Stimulated activated CD4-positive, alpha-beta T cell treated with anti-CD3 and anti-CD28 coated beads, Interleukin-4, amount 100 ng/mL, for 48 hours (primary cell): ENCODE measurements around the gene CDH8.
"Not testable (repeated sequence)": the region's sequence is repeated elsewhere in the genome, so short reads cannot be mapped to it uniquely, and the experiment has no call there.

Experiments used
- DNase-seq, 2 donors: peaks; one replicate each; pipeline ENCODE4 v3.0.0-alpha.2; 2020; ENCODE audit warnings: low read depth in 2 of 2

Gene CDH8

GRCh38 chr16:61936522-61936921, 99.7 kb downstream of the CDH8 start:
- DNase-seq: no peak

DNA sequence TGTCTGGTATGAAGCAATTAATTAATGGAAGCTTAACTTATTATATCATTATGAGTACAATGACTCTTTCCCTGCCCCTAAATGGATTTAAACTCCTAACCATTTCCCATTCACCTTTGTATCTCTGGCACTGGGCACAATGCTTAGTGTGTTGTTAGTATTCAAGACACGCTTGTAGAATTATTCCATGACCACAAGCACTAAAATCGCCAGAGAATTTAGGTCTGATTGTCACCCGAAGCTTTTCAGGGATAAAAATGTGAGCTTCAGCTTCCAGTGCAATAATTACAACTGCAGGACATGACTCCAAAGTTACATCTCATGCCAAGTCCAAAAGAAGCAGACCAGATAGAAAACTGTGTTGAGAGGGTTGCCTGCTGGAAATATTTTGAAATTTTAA, 101.6 kb downstream of the CDH8 start:
- DNase-seq: no peak

DNA sequence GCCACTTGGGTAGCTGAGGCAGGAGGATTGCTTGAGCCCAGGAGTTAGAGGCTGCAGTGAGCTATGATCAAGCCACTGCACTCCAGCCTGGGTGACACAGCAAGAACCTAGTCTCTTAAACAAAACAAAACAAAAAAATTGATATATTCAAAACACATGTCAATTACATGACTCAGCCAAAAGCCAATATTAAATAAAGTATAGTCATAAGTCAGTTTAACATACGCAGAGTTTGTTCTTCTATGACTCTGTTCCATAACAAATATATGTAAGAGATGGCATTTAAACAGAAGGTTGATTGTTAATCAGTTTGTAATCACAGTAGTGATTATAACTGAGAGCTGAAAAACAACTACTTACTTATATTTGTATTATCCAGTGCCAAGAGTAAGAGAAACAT, 106.5 kb downstream of the CDH8 start:
- DNase-seq: no peak

- DNase-seq: no peak
Observed at GRCh38 chr16:61926766-61927165, 109.5 kb downstream of the CDH8 start.

DNA sequence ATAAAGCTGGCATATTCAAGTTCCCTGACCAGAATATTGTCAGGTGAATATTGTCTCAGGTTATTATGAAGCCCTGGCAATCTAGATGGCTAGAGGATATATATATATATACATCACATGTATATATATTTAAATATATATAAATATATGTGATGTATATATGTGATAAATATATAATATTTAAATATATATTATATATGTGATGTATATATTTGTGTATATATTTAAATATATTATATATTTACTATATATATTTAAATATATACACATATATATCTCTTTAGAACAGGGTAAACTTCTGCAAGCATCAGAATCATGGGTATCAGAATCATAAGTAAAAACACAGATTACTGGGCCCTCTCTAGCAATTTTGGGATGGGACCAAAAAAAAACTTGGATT, 112.6 kb downstream of the CDH8 start:
- DNase-seq: no peak

- DNase-seq: no peak
Observed at GRCh38 chr16:61921373-61921772, 114.9 kb downstream of the CDH8 start.

DNA sequence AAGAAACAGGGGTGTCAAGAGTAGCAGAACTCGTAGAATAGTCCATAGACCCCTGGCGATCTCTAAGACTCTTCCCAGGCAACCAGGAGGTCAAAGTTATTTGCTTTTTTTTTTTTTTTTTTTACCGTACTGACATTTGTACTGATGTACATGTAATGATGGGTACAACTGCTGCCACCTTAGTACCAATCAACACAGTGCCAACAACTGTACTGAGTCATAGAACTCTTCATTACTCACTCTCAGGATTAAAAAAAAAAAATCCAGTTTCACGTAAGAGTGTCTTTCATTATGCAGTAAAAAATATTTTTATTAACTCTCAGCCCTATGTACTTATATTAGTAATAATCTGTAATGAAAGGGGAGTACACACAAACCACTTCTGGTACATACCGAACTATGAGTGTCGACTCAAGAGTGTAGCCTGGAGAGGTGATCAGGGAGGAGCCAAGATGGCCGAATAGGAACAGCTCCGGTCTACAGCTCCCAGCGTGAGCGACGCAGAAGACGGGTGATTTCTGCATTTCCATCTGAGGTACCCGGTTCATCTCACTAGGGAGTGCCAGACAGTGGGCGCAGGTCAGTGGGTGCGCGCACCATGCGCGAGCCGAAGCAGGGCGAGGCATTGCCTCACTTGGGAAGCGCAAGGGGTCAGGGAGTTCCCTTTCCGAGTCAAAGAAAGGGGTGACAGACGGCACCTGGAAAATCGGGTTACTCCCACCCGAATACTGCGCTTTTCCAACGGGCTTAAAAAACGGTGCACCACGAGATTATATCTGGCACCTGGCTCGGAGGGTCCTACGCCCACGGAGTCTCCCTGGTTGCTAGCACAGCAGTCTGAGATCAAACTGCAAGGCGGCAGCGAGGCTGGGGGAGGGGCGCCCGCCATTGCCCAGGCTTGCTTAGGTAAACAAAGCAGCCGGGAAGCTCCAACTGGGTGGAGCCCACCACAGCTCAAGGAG, 118.1 kb downstream of the CDH8 start:
- DNase-seq: not testable (repeated sequence)

DNA sequence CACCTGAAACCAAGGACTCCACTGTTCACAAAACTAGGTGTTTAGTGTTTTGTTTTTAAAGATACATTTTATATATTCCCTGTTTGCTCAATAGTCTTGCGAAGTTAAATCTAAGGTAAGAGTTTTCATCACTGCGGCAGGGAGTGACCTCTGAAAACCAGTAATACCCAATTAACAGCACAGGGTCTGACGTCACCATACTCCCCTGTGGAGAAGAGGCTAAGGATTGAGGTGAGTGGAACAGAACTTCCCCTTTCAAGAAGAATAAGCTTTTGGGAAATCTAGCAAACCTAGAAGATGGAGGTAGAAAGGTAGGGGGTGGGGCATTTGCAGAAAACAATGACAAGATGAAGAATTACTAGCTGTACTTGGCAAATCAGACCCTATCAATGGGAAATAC, 120.7 kb downstream of the CDH8 start:
- no peak for DNase-seq

- no peak for DNase-seq
Observed at GRCh38 chr16:61909074-61909473, 127.2 kb downstream of the CDH8 start.

GRCh38 chr16:61908426-61908825, 127.8 kb downstream of the CDH8 start:
- no peak for DNase-seq

- DNase-seq: no peak
Observed at GRCh38 chr16:61901689-61902088, 134.5 kb downstream of the CDH8 start.

DNA sequence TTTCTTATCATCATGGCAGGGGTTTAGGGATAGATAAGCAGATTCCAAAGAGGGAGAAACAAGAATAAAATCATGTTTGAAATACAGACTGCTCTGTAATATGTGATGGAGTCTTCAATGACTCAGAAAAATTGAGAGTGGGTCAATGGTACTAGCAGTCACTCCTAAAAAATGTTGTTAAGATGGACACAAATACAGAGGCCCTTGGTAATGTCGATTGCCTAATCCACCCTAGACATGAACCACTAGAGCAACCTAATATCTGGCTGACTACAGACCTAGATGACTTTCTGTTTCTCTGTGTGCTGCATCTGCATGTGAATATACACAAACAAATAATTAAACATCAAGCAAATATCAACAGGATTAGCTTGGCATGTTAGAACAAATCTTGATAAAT, 135.8 kb downstream of the CDH8 start:
- DNase-seq: no peak

GRCh38 chr16:61897657-61898056, 138.6 kb downstream of the CDH8 start:
- DNase-seq: no peak

- DNase-seq: no peak
Observed at GRCh38 chr16:61892531-61892930, 143.7 kb downstream of the CDH8 start.

DNA sequence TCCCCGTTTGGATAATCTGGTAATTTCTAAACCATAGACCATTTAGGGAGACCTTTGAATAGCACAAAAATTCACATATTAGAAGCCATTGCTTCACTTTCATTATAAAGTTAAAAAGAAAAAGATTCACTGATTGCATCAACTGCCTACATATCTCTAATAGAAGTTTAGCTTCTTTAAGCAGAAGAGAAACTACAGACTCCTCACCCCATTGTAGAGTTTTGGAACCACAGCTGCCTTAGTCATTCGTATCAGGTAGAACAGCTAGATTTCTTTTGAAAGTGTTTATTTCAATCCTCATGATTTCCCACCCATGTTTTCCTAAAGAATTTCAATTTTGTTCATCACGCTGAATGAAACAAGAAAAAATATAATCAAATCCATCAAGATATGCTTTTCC, 144.8 kb downstream of the CDH8 start:
- DNase-seq: no peak

- no peak for DNase-seq
Observed at GRCh38 chr16:61890386-61890785, 145.9 kb downstream of the CDH8 start.

DNA sequence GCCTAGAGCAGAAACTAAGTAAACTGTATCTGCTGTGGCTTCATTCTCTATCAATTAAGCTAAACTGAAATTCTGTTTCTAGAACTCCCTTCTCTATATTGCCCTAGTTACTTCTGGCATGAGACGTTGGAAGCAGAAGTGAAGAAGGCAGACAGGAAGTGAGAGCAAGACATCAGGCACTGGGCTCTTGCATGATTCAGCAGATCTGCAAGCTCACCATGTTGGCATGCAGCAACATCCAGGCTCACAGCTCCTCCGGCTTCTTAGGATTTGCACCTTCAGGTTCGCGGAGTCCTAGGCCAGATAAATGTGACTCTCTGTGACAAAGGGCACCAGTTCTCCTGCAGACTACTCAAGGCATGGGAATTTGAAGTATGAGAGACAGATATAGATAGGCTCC, 148.3 kb downstream of the CDH8 start:
- no peak for DNase-seq

GRCh38 chr16:61885343-61885742, 150.9 kb downstream of the CDH8 start:
- DNase-seq: no peak

DNA sequence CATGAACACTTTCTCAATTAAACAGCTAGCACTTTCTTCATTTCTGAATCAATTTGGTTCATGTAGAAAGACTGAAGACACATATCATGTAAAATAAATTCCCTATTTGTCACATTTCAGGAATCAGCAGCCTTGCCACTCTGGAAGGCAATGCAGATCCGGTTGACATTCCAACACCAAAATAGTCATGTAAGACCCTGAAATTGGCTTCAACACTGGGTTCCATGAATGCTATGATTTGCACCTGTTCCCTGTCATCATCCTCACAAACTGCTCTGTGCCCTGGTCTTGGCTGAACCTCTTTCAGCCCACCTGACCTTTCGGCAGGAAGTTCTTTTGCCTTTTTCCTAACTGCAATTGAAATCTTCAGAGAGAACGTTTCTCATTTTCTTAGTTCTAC, 156.9 kb downstream of the CDH8 start:
- DNase-seq: no peak

DNA sequence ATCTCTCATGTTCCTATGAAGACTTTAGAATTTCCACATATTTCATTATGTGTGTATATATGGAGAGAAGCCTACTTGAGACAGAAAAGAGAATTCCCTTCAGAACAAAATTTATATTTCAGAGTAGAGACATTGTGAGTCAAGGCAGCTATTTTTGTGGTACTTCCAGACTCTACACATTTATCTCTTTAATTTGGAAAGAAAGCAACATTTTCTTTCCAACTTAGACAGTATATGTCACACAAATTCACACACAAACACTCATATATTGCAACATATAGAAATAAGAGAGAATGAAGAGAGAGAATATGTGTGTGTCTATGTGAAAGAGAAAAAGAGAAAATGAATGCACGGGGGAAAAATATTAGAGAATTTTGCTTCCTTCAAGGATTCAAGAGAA, 158.8 kb downstream of the CDH8 start:
- DNase-seq: no peak

GRCh38 chr16:61872778-61873119, 163.5 kb downstream of the CDH8 start:
- no peak for DNase-seq

DNA sequence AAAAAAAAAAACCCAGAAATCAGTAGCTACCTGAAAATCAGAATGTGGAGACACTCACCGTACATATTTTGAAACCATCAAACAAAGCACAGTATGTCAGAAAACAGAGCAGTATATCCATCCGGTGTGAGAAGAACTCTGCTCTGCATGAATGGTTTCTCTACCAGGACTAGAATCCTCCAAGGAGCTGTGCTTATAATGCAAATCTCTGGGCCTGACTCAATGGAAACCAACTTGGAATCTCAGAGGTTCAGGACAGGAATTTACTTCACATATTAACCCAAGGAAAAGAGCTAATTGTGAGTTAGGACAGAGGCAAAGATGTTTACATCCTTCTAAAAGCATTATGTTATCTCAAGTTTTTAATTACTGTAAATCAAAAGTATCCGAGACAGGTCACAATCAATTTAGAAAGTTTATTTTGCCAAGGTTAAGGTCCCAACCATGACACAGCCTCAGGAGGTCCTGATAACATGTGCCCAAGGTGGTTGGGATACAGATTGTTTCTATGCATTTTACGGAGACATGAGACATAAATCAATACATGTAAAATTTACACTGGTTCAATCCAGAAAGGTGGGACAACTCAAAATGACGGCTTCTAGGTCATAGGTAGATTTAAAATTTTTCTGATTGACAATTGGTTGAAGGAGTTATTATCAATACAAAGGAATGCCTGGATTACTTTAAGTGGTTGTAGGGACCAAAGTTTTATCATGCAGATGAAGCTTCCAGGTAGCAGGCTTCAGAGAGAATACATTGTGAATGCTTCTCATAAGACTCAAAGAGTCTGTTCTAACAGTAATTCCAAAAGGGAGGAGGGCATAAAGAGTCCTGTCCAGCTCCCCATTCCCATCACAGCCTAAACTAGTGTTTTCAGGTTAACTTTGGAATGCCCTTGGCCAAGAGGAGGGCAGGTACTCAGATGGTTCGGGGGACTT, 164.1 kb downstream of the CDH8 start:
- no peak for DNase-seq
